Measurements from ENCODE around the gene PRDM11. TPM values are rescaled to one million over a fixed set of nuclear protein-coding genes. Genes with fewer than 3 reads are reported as not detected.

The PRDM11 gene
- total and polyA plus RNA-seq, 4 donors: 3.7 to 35.1 (median 14.1) TPM

- DNase-seq: no peak
Measured at GRCh38 chr11:45267052-45267451, 120.6 kb downstream of the PRDM11 start.

GRCh38 chr11:45267652-45268299, 121.3 kb downstream of the PRDM11 start:
- WGBS, 2 donors: 74 to 85% methylated on average over 13 of the region's 13 CpGs
- H3K9ac ChIP-seq (ENCODE audit: insufficient read depth in 1 of 2, low read length in 2 of 2): no peak overlapping the region

More at GRCh38 chr11:45267052-45267451, 120.6 kb downstream of the PRDM11 start:
- Histone ChIP-seq H3K9ac (ENCODE audit: insufficient read depth in 1 of 2, low read length in 2 of 2) (no peak overlapping the region), H3K27me3 (ENCODE audit: control insufficient read depth in 3 of 3, insufficient read depth in 3 of 3, low read length in 2 of 3) (peaks cover 0 to 4% (median 0%) of the 10 kb centered on the region in 3 donors), H3K4me3 (no peak overlapping the region), H3K27ac (ENCODE audit: low read depth in 1 of 2, low read length in 1 of 2) (no peak overlapping the region), H3K9me3 (ENCODE audit: control insufficient read depth in 4 of 4, insufficient read depth in 3 of 4, low read length in 3 of 4) (peaks cover 0 to 5% (median 0%) of the 10 kb centered on the region in 4 donors), H3K36me3 (ENCODE audit: control insufficient read depth in 4 of 4, insufficient read depth in 4 of 4, low read length in 4 of 4) (no peaks in the 10 kb centered on the region), H3K4me1 (ENCODE audit: control insufficient read depth in 5 of 5, insufficient read depth in 5 of 5, low read length in 5 of 5) (peaks cover 0 to 4% (median 0%) of the 10 kb centered on the region in 5 donors)
- TF ChIP-seq CTCF (IDR thresholded peaks at IDR 0.05; ENCODE audit: control extremely low read depth, extremely low read depth): no peak
- ATAC-seq (ENCODE audit: insufficient read depth, low FRiP score): no peak
- 71 to 73% methylated on average over 14 of the region's 14 CpGs for WGBS, 2 donors

GRCh38 chr11:45269678-45270077, 123.2 kb downstream of the PRDM11 start:
- peaks cover 0 to 4% (median 0%) of the 10 kb centered on the region in 3 donors for H3K27me3 ChIP-seq (ENCODE audit: control insufficient read depth in 3 of 3, insufficient read depth in 3 of 3, low read length in 2 of 3)
- H3K4me1 ChIP-seq (ENCODE audit: control insufficient read depth in 5 of 5, insufficient read depth in 5 of 5, low read length in 5 of 5): peaks cover 0 to 4% (median 0%) of the 10 kb centered on the region in 5 donors
- TF ChIP-seq CTCF (IDR thresholded peaks at IDR 0.05; ENCODE audit: control extremely low read depth, extremely low read depth): no peak
- H3K4me3 ChIP-seq: no peak overlapping the region
- peaks cover 0 to 4% (median 0%) of the 10 kb centered on the region in 4 donors for H3K9me3 ChIP-seq (ENCODE audit: control insufficient read depth in 4 of 4, insufficient read depth in 3 of 4, low read length in 3 of 4)
- no peak for DNase-seq
- no peak overlapping the region for H3K9ac ChIP-seq (ENCODE audit: insufficient read depth in 1 of 2, low read length in 2 of 2)
- no peak overlapping the region for H3K27ac ChIP-seq (ENCODE audit: low read depth in 1 of 2, low read length in 1 of 2)
- no peak for ATAC-seq (ENCODE audit: insufficient read depth, low FRiP score)
- H3K36me3 ChIP-seq (ENCODE audit: control insufficient read depth in 4 of 4, insufficient read depth in 4 of 4, low read length in 4 of 4): no peaks in the 10 kb centered on the region

More at GRCh38 chr11:45267652-45268299, 121.3 kb downstream of the PRDM11 start:
- TF ChIP-seq CTCF (IDR thresholded peaks at IDR 0.05; ENCODE audit: control extremely low read depth, extremely low read depth): no peak
- Histone ChIP-seq H3K27me3 (ENCODE audit: control insufficient read depth in 3 of 3, insufficient read depth in 3 of 3, low read length in 2 of 3) (peaks cover 0 to 4% (median 0%) of the 10 kb centered on the region in 3 donors), H3K4me3 (no peak overlapping the region), H3K4me1 (ENCODE audit: control insufficient read depth in 5 of 5, insufficient read depth in 5 of 5, low read length in 5 of 5) (peaks cover 0 to 4% (median 0%) of the 10 kb centered on the region in 5 donors), H3K36me3 (ENCODE audit: control insufficient read depth in 4 of 4, insufficient read depth in 4 of 4, low read length in 4 of 4) (no peaks in the 10 kb centered on the region), H3K9me3 (ENCODE audit: control insufficient read depth in 4 of 4, insufficient read depth in 3 of 4, low read length in 3 of 4) (peaks cover 0 to 5% (median 0%) of the 10 kb centered on the region in 4 donors), H3K27ac (ENCODE audit: low read depth in 1 of 2, low read length in 1 of 2) (no peak overlapping the region)
- DNase-seq: no peak
- ATAC-seq (ENCODE audit: insufficient read depth, low FRiP score): no peak
